Nephron (organoid): ENCODE results near the gene SRMS.

ENCODE experiments used
- H3K27ac Mint-ChIP-seq, 3 experiments: 2 replicates each; pipeline ENCODE4 v1.8.0; 2020; ENCODE audit warnings: mixed read lengths in 3 of 3, mild to moderate bottlenecking in 2 of 3, moderate library complexity in 1 of 3
- H3K27me3 Mint-ChIP-seq: 2 replicates; pipeline ENCODE4 v1.8.0; 2021; ENCODE audit warnings: low read depth, mild to moderate bottlenecking, moderate library complexity, mixed read lengths
- H3K36me3 Mint-ChIP-seq: 2 replicates; pipeline ENCODE4 v1.8.0; 2020; ENCODE audit warnings: low read depth, mixed read lengths
- H3K4me1 Mint-ChIP-seq: 2 replicates; pipeline ENCODE4 v1.8.0; 2020; ENCODE audit warnings: mixed read lengths
- H3K4me3 Mint-ChIP-seq, 3 experiments: 2 replicates each; pipeline ENCODE4 v1.8.0; 2020; ENCODE audit warnings: mild to moderate bottlenecking in 3 of 3, mixed read lengths in 3 of 3, moderate library complexity in 2 of 3
- H3K9me3 Mint-ChIP-seq: 2 replicates; pipeline ENCODE4 v1.8.0; 2020; ENCODE audit warnings: mixed read lengths
- TF ChIP-seq, protein P1 (sequence below), 3 experiments: fragments of 200-600 bp; sonication (generic); IDR thresholded peaks; one replicate each; pipeline ENCODE4 v1.5.0; 2021; ENCODE audit warnings: antibody characterized with exemption in 3 of 3; ENCODE audit not compliant: unreplicated experiment in 3 of 3

Gene SRMS

DNA sequence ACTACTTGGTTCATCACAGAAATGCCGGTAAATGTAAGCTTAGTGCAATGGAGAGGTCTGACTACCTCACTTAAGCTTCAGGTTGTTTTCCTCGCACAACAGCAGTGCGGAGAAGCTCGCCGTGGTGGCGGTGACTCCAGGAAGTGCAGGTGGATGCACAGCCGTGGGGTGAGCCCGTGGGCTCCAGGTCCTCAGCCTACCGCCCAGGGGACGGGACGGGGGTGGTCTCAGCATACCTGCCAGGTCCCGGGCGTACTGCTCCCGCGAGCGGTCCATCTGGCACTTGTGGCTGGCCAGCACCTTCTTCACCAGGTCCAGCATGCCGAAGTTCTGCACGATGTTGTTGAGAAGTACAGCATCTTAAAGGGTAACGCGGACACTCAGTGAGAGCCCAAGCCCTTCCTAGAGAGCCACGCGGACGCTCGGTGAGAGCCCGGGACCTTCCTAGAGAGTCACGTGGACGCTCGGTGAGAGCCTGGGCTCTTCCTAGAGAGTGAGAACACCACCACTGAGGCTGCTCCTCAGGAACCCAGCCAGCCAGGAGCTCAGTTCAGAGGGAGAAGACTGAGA is 44.3 kb upstream of the SRMS start:
- H3K9me3 Mint-ChIP-seq: no peaks in the 10 kb centered on the region
- H3K27ac Mint-ChIP-seq: no peak overlapping the region
- peaks cover 30% of the 10 kb centered on the region for H3K36me3 Mint-ChIP-seq
- TF ChIP-seq, protein P1, sequence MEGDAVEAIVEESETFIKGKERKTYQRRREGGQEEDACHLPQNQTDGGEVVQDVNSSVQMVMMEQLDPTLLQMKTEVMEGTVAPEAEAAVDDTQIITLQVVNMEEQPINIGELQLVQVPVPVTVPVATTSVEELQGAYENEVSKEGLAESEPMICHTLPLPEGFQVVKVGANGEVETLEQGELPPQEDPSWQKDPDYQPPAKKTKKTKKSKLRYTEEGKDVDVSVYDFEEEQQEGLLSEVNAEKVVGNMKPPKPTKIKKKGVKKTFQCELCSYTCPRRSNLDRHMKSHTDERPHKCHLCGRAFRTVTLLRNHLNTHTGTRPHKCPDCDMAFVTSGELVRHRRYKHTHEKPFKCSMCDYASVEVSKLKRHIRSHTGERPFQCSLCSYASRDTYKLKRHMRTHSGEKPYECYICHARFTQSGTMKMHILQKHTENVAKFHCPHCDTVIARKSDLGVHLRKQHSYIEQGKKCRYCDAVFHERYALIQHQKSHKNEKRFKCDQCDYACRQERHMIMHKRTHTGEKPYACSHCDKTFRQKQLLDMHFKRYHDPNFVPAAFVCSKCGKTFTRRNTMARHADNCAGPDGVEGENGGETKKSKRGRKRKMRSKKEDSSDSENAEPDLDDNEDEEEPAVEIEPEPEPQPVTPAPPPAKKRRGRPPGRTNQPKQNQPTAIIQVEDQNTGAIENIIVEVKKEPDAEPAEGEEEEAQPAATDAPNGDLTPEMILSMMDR (IDR thresholded peaks at IDR 0.05; ENCODE audit: unreplicated experiment in 3 of 3): no peak
- H3K4me1 Mint-ChIP-seq: peaks cover 8% of the 10 kb centered on the region
- no peak overlapping the region for H3K4me3 Mint-ChIP-seq
- no peaks in the 10 kb centered on the region for H3K27me3 Mint-ChIP-seq

DNA sequence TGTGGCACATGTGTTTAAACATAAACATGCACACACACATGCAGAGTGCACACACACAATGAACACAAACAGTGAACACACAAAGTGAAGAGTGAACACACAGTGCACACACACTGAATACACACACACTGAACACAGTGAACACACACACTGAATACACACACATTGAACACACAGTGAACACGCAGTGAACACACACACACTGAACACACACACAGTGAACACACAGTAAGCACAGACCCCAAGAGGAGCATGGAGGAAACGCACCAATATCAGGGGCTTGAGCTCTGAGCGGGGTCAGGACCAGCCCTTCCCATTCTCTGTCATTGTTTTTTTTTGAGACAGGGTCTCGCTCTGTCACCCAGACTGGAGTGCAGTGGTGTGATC is 43.6 kb upstream of the SRMS start:
- Mint-ChIP-seq H3K36me3 (peaks cover 30% of the 10 kb centered on the region), H3K27ac (no peak overlapping the region)
- TF ChIP-seq, protein P1 (IDR thresholded peaks at IDR 0.05; ENCODE audit: unreplicated experiment in 3 of 3): no peak

DNA sequence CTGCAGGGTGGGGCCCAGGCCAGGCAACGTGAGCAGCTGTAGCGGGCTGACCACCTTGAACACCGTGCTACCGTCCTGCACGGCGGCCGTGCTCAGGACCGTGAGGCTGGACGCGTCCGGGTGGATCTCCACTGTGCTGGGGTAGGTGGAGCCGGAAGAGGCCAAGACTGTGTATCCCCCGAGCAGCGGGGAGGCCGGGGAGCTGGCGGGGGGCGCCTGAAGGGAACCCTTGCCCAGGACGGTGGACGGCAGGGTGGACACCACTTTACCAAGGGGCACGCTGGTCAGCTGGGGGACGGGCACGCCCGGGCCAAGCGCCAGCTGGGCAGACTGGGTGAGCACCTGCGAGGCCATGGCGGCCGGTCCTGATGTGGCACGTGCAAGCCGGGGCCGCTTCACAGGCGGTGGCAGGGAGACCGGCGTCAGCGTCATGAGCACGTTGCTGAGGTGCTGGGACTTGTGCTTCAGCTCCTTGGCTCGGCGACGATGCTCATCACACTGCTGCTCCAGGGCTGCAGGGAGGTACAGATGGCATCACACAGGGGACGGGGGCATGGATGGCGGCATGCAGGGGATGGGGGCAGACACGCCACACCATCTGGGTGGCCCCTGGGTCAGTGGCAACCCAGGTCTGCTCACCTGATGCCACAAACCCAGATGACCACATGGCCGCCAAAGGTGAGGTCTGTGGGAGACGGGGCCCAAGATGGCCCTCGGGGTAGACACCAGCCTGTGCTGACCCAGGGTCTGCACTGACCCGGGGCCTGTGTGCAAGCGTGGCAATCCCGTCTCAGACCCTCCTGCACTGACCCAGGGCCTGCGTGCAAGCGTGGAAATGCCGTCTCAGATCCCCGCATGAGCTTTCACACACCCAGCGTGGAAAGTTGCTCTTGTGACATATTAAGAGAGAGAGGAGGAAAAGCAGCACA is 42.9 kb upstream of the SRMS start:
- Mint-ChIP-seq H3K4me3 (no peak overlapping the region), H3K27ac (no peak overlapping the region), H3K9me3 (no peaks in the 10 kb centered on the region), H3K27me3 (no peaks in the 10 kb centered on the region), H3K36me3 (peaks cover 30% of the 10 kb centered on the region), H3K4me1 (peaks cover 8% of the 10 kb centered on the region)
- TF ChIP-seq, protein P1 (IDR thresholded peaks at IDR 0.05; ENCODE audit: unreplicated experiment in 3 of 3): no peak

More for the DNA sequence above, 43.6 kb upstream of the SRMS start:
- Mint-ChIP-seq H3K4me1 (peaks cover 8% of the 10 kb centered on the region), H3K9me3 (no peaks in the 10 kb centered on the region), H3K27me3 (no peaks in the 10 kb centered on the region), H3K4me3 (no peak overlapping the region)

DNA sequence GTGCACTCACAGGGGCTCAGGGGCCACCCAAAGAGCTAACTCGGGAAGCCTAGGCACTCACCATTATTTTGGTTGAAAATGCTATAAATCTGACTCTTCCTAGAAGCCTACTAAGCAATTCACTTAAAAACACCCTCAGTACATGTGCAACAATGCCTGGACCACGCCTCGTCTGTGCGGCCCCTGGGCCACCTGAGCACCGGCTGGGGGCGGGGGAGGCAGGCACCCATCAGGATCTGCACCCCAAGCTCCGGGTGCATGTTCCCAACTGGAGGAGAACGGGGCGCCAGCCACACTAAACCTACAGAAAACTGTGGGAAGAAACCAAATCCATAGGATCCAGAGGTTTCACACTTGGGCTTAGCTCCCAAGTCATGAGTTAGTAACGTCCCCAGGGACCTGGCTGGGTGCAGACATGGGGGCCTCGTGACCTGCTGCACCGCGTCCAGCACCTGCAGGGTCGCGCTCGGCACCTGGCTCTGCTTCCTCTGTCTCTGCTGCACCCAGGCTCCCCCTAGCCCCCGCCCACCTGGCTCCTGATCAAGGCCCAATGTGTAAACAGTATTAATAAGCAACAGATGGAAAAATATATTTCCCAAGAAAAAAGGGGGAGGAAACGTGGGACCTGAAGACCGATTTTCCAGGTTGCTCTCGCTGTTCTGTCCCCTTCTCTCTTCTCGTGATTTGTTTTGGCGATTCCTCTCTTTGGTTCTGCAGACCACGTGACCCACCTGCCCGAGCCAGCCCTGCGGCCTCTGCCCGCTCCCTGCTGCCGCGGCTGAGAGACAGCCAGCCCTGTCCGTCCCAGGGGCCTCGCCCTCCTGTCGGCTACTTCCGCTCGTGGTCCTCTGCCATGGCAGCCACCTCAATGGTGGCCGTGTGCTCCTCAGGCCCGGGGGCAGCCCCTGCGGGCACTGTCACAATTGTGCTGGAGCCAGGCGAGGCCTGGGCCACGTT is 42.0 kb upstream of the SRMS start:
- peaks cover 8% of the 10 kb centered on the region for H3K4me1 Mint-ChIP-seq
- no peak overlapping the region for H3K4me3 Mint-ChIP-seq
- H3K9me3 Mint-ChIP-seq: no peaks in the 10 kb centered on the region
- peaks cover 26% of the 10 kb centered on the region for H3K36me3 Mint-ChIP-seq
- H3K27me3 Mint-ChIP-seq: no peaks in the 10 kb centered on the region
- no peak overlapping the region for H3K27ac Mint-ChIP-seq
- TF ChIP-seq, protein P1 (IDR thresholded peaks at IDR 0.05; ENCODE audit: unreplicated experiment in 3 of 3): no peak

DNA sequence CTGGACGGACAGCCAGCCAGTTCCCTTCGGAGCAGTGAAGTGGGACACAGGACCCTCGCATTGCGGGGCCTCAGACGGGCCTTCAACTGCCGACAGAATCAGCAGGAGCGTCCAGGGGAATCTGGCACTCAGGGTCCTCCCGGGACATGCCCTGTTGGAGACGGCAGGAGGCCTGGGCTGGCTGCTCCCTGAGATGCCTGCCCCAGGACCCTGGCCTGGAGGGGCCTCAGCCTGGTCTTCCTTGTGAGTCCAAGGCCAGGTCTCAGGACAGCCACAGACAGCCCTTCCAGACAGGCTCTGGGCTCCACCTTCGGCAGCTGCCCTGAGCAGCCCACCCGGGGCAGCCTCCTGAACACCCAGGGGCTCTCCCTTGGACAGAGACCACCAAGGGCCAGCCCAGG is 41.1 kb upstream of the SRMS start:
- Mint-ChIP-seq H3K27me3 (no peaks in the 10 kb centered on the region), H3K36me3 (peaks cover 26% of the 10 kb centered on the region), H3K9me3 (no peaks in the 10 kb centered on the region), H3K27ac (no peak overlapping the region), H3K4me1 (peaks cover 8% of the 10 kb centered on the region), H3K4me3 (no peak overlapping the region)
- TF ChIP-seq, protein P1 (IDR thresholded peaks at IDR 0.05; ENCODE audit: unreplicated experiment in 3 of 3): no peak
